Mammary epithelial cell (primary cell): ENCODE measurements around the gene MAN2A2.

Source experiments
- CTCF ChIP-seq, 2 donors: IDR thresholded peaks in 1 of 2; conservative IDR thresholded peaks in 1 of 2; 2 replicates each; pipeline ENCODE4 v1.5.1; 2011 to 2012; ENCODE audit warnings: inconsistent platforms in 2 of 2, low read length in 2 of 2, mild to moderate bottlenecking in 2 of 2, control low read depth in 1 of 2, low read depth in 1 of 2; ENCODE audit not compliant: insufficient read depth in 1 of 2; ENCODE audit errors: extremely low read depth in 1 of 2
- EZH2 ChIP-seq: IDR thresholded peaks from 2 replicates; pipeline ENCODE4 v1.6.1; 2012; ENCODE audit warnings: low read length, inconsistent platforms, borderline replicate concordance

- TF ChIP-seq CTCF (conservative IDR thresholded peaks at IDR 0.05 in 1 of 2, IDR thresholded peaks at IDR 0.05 in 1 of 2; ENCODE audit: extremely low read depth in 1 of 2, insufficient read depth in 1 of 2, low read depth in 1 of 2, low read length in 2 of 2) (peak; percentile 92 to 93), EZH2 (no peak)
These were observed 31.3 kb downstream of the MAN2A2 start for GRCh38 chr15:90934256-90934948.
